HepG2 (cell line): ENCODE measurements around the gene DNASE2B.

Source experiments
- FOXK2 ChIP-seq: fragments of 450-650 bp; IDR thresholded peaks from 2 replicates; pipeline ENCODE4 v1.6.1; 2016
- NBN ChIP-seq: fragments of 450-650 bp; conservative IDR thresholded peaks from 2 replicates; pipeline ENCODE4 v1.6.1; 2017
- NCOA1 ChIP-seq: sonication (generic); formaldehyde crosslinking; IDR thresholded peaks from 2 replicates; pipeline ENCODE4 v1.9.0; 2021; ENCODE audit warnings: missing genetic modification reagents
- NCOR1 ChIP-seq: fragments of 200-600 bp; sonication (generic); IDR thresholded peaks from 2 replicates; pipeline ENCODE4 v1.7.0; 2017; ENCODE audit warnings: antibody characterized with exemption, low read length, borderline replicate concordance
- RAD51 ChIP-seq: fragments of 450-650 bp; IDR thresholded peaks from 2 replicates; pipeline ENCODE4 v1.6.1; 2016; ENCODE audit warnings: borderline replicate concordance
- RELA ChIP-seq: sonication (generic); formaldehyde crosslinking; IDR thresholded peaks from 2 replicates; pipeline ENCODE4 v1.4.0; 2020; ENCODE audit warnings: missing genetic modification reagents
- SATB2 ChIP-seq: sonication (generic); formaldehyde crosslinking; IDR thresholded peaks from 2 replicates; pipeline ENCODE4 v1.5.0; 2020; ENCODE audit warnings: missing genetic modification reagents
- TMF1 ChIP-seq: sonication (generic); formaldehyde crosslinking; IDR thresholded peaks from 2 replicates; pipeline ENCODE4 v1.8.1; 2022; ENCODE audit warnings: low read depth, missing genetic modification reagents
- ZNF776 ChIP-seq: sonication (generic); formaldehyde crosslinking; IDR thresholded peaks from 2 replicates; pipeline ENCODE4 v1.4.0; 2020; ENCODE audit warnings: mild to moderate bottlenecking, missing genetic modification reagents
- TF ChIP-seq, protein P1 (sequence below): sonication (generic); formaldehyde crosslinking; IDR thresholded peaks from 2 replicates; pipeline ENCODE4 v1.4.0; 2020; ENCODE audit warnings: missing genetic modification reagents
- TF ChIP-seq, protein P2 (sequence below): sonication (generic); formaldehyde crosslinking; IDR thresholded peaks from 2 replicates; pipeline ENCODE4 v1.4.0; 2020; ENCODE audit warnings: missing genetic modification reagents, mild to moderate bottlenecking, borderline replicate concordance
- TF ChIP-seq, protein P3 (sequence below), 2 experiments: IDR thresholded peaks; 2 replicates each; pipeline ENCODE4 v1.6.1; 2011 to 2012; ENCODE audit warnings: low read length in 2 of 2, borderline replicate concordance in 1 of 2, low read depth in 1 of 2, mild to moderate bottlenecking in 1 of 2, moderate library complexity in 1 of 2
- TF ChIP-seq, protein P4 (sequence below): sonication (generic); formaldehyde crosslinking; IDR thresholded peaks from 2 replicates; pipeline ENCODE4 v1.5.1; 2020; ENCODE audit warnings: mild to moderate bottlenecking, missing genetic modification reagents, borderline replicate concordance

DNA sequence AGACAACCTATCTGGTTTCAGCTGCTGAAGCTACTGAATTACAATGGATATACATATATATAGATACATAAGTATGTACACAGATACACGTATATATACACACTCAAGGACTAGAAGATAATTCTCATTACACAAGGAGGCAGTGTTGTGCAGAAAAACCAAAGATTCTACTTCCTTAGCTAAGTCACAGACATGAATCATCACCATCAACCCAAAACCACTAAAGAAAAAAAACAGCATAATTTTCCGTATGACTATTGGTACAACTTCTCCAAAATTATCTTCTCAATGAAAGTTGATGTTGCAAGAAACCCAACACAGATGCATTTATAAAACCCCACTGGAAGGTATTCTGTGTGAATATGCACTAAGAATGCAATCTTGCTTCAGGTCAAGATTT lies 44.0 kb downstream of the DNASE2B start:
- TF ChIP-seq, protein P1, sequence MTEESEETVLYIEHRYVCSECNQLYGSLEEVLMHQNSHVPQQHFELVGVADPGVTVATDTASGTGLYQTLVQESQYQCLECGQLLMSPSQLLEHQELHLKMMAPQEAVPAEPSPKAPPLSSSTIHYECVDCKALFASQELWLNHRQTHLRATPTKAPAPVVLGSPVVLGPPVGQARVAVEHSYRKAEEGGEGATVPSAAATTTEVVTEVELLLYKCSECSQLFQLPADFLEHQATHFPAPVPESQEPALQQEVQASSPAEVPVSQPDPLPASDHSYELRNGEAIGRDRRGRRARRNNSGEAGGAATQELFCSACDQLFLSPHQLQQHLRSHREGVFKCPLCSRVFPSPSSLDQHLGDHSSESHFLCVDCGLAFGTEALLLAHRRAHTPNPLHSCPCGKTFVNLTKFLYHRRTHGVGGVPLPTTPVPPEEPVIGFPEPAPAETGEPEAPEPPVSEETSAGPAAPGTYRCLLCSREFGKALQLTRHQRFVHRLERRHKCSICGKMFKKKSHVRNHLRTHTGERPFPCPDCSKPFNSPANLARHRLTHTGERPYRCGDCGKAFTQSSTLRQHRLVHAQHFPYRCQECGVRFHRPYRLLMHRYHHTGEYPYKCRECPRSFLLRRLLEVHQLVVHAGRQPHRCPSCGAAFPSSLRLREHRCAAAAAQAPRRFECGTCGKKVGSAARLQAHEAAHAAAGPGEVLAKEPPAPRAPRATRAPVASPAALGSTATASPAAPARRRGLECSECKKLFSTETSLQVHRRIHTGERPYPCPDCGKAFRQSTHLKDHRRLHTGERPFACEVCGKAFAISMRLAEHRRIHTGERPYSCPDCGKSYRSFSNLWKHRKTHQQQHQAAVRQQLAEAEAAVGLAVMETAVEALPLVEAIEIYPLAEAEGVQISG: no peak
- TF ChIP-seq TMF1 (no peak), FOXK2 (no peak), SATB2 (no peak), NBN (no peak), RAD51 (no peak), RELA (CRISPR knock-in tag) (no peak), NCOR1 (no peak), ZNF776 (CRISPR knock-in tag) (no peak), NCOA1 (CRISPR knock-in tag) (no peak)
- TF ChIP-seq, protein P2, sequence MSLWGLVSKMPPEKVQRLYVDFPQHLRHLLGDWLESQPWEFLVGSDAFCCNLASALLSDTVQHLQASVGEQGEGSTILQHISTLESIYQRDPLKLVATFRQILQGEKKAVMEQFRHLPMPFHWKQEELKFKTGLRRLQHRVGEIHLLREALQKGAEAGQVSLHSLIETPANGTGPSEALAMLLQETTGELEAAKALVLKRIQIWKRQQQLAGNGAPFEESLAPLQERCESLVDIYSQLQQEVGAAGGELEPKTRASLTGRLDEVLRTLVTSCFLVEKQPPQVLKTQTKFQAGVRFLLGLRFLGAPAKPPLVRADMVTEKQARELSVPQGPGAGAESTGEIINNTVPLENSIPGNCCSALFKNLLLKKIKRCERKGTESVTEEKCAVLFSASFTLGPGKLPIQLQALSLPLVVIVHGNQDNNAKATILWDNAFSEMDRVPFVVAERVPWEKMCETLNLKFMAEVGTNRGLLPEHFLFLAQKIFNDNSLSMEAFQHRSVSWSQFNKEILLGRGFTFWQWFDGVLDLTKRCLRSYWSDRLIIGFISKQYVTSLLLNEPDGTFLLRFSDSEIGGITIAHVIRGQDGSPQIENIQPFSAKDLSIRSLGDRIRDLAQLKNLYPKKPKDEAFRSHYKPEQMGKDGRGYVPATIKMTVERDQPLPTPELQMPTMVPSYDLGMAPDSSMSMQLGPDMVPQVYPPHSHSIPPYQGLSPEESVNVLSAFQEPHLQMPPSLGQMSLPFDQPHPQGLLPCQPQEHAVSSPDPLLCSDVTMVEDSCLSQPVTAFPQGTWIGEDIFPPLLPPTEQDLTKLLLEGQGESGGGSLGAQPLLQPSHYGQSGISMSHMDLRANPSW (CRISPR knock-in tag): no peak
- TF ChIP-seq, protein P3, sequence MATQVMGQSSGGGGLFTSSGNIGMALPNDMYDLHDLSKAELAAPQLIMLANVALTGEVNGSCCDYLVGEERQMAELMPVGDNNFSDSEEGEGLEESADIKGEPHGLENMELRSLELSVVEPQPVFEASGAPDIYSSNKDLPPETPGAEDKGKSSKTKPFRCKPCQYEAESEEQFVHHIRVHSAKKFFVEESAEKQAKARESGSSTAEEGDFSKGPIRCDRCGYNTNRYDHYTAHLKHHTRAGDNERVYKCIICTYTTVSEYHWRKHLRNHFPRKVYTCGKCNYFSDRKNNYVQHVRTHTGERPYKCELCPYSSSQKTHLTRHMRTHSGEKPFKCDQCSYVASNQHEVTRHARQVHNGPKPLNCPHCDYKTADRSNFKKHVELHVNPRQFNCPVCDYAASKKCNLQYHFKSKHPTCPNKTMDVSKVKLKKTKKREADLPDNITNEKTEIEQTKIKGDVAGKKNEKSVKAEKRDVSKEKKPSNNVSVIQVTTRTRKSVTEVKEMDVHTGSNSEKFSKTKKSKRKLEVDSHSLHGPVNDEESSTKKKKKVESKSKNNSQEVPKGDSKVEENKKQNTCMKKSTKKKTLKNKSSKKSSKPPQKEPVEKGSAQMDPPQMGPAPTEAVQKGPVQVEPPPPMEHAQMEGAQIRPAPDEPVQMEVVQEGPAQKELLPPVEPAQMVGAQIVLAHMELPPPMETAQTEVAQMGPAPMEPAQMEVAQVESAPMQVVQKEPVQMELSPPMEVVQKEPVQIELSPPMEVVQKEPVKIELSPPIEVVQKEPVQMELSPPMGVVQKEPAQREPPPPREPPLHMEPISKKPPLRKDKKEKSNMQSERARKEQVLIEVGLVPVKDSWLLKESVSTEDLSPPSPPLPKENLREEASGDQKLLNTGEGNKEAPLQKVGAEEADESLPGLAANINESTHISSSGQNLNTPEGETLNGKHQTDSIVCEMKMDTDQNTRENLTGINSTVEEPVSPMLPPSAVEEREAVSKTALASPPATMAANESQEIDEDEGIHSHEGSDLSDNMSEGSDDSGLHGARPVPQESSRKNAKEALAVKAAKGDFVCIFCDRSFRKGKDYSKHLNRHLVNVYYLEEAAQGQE (IDR thresholded peaks at IDR 0.05; ENCODE audit: borderline replicate concordance in 1 of 2, low read depth in 1 of 2, low read length in 2 of 2): no peak
- TF ChIP-seq, protein P4, sequence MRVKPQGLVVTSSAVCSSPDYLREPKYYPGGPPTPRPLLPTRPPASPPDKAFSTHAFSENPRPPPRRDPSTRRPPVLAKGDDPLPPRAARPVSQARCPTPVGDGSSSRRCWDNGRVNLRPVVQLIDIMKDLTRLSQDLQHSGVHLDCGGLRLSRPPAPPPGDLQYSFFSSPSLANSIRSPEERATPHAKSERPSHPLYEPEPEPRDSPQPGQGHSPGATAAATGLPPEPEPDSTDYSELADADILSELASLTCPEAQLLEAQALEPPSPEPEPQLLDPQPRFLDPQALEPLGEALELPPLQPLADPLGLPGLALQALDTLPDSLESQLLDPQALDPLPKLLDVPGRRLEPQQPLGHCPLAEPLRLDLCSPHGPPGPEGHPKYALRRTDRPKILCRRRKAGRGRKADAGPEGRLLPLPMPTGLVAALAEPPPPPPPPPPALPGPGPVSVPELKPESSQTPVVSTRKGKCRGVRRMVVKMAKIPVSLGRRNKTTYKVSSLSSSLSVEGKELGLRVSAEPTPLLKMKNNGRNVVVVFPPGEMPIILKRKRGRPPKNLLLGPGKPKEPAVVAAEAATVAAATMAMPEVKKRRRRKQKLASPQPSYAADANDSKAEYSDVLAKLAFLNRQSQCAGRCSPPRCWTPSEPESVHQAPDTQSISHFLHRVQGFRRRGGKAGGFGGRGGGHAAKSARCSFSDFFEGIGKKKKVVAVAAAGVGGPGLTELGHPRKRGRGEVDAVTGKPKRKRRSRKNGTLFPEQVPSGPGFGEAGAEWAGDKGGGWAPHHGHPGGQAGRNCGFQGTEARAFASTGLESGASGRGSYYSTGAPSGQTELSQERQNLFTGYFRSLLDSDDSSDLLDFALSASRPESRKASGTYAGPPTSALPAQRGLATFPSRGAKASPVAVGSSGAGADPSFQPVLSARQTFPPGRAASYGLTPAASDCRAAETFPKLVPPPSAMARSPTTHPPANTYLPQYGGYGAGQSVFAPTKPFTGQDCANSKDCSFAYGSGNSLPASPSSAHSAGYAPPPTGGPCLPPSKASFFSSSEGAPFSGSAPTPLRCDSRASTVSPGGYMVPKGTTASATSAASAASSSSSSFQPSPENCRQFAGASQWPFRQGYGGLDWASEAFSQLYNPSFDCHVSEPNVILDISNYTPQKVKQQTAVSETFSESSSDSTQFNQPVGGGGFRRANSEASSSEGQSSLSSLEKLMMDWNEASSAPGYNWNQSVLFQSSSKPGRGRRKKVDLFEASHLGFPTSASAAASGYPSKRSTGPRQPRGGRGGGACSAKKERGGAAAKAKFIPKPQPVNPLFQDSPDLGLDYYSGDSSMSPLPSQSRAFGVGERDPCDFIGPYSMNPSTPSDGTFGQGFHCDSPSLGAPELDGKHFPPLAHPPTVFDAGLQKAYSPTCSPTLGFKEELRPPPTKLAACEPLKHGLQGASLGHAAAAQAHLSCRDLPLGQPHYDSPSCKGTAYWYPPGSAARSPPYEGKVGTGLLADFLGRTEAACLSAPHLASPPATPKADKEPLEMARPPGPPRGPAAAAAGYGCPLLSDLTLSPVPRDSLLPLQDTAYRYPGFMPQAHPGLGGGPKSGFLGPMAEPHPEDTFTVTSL: no peak
